Stimulated activated CD4-positive, alpha-beta T cell treated with anti-CD3 and anti-CD28 coated beads, TNF-alpha, amount 100 ng/mL, for 1 hour (primary cell): ENCODE measurements around the gene C21orf58.
A peak's percentile ranks its signal among the peaks of the same experiment; 100 is the strongest.
"Not testable (repeated sequence)": the region's sequence is repeated elsewhere in the genome, so short reads cannot be mapped to it uniquely, and the experiment has no call there.

ENCODE experiments used
- DNase-seq, 3 donors: peaks; one replicate each; pipeline ENCODE4 v3.0.0-alpha.2; 2020; ENCODE audit warnings: low read depth in 3 of 3, low spot score in 1 of 3

C21orf58 gene

DNA sequence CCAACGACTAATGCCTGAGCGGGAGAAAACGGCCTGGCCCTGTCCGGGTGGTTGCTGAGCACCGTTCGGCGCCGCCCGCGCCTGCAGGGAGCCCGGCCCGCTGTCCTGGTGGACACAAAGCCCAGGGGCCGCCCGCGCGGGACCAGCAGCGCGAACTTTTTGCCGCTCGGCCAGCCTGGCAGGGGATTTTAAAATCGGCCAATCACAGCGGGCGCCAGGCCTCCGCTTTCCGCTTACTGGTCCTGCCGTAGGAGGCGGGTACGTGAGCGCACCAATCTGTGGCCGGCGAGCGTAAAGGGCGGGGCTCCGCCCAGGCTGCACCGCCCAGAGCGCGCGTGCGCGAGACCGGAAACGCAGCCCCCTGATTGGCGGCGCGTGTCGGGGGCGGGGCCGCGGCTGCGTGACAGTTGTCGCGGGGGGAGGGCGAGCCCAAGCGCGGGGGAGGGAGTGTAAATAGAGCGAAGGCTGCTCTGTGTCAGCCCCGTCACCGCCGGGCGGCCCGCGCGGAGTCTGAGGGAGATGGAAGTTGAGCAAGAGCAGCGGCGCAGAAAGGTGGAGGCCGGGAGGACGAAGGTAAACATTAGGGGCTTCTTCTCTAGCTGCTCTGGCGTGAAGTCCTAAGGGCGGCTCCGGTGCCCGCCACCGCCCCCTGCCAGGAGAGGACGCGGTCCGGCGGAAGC is at the start of gene C21orf58, which contains the start of gene PCNT:
Gene C21orf58, minus strand, starts transcription at position 161 of the 680 bp plus-strand sequence. CDS start 1,132 bp downstream, outside the sequence.
Gene PCNT, plus strand, starts transcription at position 447 of the 680 bp plus-strand sequence. Its CDS starts 73 bp downstream, at position 520.
- DNase-seq: peak; percentile 94 to 96 (median 95)

DNA sequence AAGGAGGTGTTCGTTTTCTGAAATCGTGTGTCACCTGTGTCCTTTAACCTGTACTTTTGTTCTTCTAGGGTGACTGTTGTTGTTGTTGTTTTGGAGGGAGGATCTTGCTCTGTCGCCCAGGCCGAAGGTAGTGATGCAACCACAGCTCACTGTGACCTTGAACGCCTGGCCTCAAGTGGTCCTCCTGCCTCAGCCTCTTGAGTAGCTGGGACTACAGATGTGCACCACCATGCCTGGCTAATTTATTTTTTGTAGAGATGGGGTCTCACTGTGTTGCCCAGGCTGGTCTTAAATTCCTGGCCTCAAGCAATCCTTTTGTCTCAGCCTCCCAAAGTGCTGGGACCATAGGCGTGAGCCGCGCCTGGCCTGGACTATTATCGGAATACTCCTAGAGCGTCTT is 49.3 kb upstream of the C21orf58 start:
- not testable (repeated sequence) for DNase-seq

DNA sequence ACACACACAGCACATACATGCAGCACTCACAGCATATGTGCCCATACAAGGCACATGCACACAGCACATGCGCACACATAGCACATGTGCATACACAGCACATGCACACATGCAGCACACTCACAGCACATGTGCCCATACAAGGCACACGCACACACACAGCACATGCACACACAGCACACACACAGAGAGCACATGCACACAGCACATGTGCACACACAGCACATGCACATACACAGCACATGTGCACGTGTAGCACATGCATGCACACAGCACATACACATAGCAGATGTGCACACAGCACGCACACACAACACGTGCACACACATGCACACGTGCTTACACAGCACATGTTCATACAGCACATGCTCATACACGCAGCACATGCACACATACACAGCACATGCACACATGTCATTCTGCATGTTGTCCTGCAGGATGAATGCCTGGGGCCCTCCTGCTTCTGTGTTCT is 48.4 kb upstream of the C21orf58 start:
- DNase-seq: no peak

DNA sequence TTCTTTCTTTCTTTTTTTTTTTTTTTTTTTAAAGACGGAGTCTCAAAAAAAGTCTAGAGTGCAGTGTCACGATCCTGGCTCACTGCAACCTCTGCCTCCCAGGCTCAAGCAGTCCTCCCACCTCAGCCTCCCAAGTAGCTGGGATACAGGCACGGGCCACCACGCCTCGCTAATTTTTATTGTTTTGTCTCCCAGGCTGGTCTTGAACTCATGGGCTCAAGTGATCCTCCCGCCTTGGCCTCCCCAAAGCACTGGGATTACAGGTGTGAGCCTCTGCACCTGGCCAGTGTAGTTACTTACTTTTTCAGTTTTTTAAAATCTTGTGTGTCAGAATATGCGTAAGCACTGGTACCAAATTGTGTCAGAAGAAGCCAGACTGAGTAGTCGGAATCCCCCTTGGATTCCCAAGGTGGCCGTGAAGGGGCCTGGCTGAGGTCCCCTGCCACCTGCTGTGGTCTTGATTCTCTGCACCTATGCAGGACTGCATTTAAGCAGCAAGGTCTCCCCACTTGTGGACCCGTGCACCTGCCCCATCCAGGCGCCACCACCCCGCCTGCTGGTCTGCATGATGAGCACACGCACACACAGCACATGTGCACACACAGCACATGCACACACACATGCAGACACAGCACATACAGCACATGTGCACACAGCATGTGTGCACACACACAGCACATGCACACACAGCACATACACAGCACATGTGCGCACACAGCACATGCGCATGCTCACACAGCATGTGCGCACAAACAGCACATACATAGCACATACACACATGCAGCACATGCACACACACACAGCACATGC is 47.7 kb upstream of the C21orf58 start:
- DNase-seq: no peak

DNA sequence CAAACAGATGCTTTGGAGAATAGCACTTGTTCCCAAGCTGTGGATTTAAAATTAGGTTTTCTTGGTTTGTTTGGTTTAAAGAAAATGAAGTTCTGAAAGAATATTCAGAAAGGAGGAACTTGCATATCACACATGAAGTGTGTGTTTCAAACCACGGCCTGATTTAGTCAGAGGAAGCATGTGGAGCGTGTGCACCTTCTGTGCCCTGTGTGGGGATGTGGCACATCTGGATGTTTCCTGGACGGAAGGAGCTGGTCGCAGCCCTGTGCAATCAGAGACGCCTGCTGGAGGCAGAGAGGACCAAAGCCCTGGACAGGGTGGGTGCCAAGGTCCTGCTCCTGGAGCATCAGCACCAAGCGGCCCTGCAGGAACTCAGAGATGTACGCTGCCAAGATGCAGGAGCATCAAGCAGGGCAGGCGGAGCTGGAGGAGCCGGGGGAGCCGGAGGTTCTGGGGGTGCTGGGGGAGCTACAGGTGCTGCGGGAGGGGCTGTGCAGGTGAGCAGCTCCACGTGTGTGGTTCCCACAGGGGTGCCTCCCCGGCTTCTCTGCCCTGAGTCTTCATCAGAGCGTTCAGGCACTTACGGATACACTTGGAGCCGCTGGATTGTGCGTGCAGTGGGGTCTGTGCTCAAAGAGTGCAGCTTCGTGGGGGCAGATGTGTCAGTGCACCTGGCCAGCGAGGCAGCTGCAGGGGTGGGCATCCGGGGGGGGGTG is 46.0 kb upstream of the C21orf58 start:
- no peak for DNase-seq

DNA sequence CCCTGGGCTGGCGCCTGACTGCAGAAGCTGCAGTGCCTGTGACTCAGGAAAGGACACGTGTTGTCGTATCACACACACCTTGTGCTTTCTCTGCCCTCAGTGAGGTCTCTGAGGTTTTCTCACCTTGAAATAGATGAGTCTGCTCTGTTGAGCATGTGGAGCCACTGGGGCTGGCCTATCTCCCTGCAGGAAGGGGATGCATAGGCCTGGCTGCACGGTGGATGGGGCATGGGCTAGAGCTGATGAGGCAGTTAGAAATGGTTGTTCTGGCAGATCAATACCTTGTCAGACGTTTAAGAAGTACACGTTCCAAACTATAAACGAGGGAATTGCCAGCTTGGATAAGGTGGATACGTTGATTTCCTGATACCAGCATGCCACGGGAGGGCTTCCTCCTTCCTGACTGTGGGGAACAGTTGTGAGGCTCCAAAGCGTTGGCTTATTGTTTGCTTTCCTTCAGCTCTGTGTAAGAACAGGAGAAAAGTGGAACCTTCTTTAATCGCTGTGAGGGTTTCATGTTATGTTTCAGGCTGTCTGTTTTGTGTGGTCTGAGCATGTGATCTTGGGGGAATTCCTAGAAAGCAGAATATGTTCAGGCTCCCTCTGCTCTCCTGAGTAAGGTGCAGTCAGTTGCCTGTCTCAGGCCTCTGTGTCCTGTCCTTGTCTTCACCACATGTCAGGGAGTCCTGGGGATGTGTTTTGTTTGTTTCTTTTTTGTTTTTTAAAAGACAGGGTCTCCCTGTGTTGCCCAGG is 45.0 kb upstream of the C21orf58 start:
- DNase-seq: peak in 1 of 3 donors; percentile 4

DNA sequence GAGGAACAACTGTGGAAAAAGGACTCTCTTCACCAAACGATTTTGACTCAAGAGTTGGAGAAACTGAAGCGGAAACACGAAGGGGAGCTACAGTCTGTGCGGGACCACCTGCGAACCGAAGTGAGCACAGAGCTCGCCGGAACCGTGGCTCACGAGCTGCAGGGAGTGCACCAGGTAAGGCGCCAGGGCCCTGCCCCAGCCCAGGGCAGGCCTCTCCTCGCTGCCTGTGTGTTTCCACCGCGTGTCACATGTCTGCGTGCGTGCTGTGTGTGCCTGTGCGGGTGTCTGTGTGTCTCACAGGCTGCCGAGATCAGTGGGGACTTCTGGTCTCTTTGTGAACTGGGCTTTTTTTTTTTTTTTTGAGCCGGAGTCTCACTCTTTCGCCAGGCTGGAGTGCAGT is 43.3 kb upstream of the C21orf58 start:
- no peak for DNase-seq

DNA sequence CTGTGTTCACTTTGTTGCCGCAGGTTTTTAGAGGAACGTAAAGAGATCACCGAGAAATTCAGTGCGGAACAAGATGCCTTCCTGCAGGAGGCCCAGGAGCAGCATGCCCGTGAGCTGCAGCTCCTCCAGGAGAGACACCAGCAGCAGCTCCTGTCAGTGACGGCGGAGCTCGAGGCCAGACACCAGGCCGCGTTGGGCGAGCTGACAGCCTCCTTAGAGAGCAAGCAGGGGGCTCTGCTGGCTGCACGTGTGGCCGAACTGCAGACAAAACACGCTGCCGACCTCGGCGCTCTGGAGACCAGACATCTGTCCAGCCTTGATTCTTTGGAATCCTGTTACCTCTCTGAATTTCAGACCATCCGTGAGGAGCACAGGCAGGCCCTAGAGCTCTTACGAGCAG is 42.9 kb upstream of the C21orf58 start:
- no peak for DNase-seq

DNA sequence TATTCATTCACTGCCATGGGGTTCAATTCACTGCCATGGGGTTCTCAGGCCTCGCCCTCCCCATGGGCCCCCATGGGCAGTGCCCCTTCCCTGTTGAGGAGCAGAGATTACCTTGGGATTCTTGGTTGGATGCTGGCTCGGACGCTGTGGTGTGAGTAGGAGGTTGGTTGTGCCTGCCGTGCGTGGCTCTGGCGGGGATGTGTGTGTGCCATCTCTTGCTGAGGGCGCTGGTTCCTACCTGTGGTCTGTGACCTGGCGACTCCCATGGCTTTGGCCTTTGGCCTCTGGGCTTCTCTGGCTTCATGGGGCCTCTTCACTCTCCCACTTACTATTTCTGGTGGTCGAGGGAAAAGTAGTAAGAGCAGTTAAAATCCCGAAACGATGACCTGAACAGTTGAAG is 42.4 kb upstream of the C21orf58 start:
- DNase-seq: no peak

DNA sequence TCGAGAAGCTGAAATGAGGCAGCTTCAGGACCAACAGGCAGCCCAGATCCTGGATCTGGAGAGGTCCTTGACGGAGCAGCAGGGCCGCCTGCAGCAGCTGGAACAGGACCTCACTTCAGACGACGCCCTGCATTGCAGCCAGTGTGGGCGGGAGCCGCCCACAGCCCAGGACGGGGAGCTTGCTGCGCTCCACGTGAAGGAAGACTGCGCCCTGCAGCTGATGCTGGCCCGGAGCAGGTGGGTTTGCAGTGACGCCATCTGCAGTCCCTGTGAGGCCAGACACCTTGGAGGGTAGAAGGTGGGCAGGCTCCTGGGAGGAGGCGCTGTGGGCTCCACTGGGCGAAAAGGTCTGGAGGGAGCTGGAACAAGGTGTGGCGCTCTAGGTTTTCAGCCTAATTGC is 40.0 kb upstream of the C21orf58 start:
- no peak for DNase-seq

DNA sequence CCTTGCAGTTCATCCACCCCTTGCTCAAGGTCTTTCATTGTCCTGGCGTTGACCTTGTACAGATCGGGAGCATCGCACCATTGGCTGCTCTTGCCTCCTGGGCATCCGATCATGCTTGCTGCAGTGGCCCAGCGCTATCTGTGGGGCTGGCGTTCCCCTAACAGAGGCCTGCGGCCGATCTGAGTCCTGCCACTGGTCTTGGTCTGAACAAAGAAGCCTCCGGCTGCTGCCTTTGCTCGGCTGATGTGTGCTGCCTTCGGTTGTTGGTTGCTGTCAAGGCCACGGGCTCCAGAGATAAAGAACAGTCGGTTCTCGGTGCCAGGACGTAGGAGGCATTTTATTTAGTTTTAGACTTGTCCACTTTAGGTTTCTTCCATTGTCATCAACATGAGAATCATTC is 39.3 kb upstream of the C21orf58 start:
- no peak for DNase-seq

DNA sequence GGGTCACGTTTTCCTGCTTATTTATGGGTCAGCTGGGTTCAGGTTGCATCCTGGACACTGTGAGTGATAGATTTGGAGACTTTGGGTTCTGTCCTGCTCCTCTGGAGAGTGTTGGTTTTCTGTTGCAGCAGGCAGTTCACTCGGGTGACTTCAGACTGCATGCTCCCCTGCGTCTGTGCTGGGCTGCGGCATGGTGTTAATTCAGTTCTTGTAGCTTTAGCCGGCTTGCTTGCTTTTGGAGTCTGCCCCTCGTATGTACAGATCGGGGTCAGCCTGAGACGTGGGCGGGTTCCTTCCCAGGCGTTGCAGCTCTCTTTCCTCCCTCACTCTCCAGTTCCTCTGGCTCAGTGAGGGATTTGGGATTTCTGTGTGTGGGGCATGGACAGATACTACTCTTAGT is 38.3 kb upstream of the C21orf58 start:
- no peak for DNase-seq

DNA sequence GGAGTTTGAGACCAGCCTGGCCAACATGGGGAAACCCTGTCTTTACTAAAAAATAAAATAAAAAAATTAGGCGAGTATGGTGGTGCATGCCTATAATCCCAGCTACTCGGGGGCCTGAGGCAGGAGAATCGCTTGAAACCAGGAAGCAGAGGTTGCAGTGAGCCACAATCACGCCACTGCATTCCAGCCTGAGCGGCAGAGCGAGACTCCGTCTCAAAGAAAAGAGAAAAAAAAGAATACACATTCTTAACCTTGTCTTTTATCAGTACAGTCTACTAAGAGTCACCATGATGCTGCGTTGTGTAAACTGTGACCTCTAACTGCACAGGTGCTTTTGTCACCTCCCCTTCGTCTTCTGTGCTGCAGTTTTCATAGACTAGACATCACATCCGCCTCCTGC is 37.5 kb upstream of the C21orf58 start:
- DNase-seq: no peak

DNA sequence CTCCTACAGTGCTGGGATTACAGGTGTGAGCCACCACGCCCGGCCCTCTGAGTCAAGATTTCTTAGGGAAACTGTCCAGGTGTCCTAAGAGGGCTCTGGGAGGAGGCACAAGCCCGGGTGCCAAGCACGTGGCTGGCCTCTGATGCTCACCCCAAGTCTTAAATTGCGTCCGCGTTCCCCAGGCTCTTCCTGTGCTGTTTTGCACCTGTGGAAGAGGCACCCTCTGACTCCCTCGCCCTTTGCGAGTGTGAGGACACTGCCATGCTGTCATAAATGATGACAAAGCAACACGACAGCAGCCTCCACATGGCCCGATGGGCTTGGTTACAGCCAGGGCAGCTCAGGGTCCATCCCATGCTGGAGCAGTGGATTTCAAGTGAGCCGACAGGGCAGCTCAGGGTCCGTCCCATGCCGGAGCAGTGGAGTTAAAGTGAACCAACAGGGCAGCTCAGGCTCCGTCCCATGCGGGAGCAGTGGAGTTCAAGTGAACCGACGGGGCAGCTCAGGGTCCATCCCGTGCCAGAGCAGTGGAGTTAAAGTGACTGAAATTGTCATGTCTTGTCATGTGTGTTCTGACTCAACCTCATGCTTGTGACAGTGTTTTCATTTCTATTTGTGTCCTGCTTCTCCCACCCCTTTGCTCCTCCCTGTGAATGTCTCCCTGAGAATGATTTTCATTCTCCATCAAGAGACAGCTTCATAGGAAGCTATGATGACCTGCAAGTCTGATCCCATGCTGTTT is 34.2 kb upstream of the C21orf58 start:
- no peak for DNase-seq

DNA sequence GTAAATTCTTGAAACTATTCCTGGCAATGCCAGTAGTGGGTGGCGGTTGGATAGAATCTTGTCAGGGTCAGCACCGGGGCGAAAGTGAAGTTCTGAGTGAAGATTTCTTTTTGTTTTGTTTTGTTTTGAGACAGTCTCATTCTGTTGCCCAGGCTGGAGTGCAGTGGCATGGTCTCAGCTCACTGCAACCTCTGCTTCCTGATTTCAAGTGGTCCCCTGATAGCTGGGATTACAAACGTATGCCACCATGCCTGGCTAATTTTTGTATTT is 33.6 kb upstream of the C21orf58 start:
- no peak for DNase-seq

DNA sequence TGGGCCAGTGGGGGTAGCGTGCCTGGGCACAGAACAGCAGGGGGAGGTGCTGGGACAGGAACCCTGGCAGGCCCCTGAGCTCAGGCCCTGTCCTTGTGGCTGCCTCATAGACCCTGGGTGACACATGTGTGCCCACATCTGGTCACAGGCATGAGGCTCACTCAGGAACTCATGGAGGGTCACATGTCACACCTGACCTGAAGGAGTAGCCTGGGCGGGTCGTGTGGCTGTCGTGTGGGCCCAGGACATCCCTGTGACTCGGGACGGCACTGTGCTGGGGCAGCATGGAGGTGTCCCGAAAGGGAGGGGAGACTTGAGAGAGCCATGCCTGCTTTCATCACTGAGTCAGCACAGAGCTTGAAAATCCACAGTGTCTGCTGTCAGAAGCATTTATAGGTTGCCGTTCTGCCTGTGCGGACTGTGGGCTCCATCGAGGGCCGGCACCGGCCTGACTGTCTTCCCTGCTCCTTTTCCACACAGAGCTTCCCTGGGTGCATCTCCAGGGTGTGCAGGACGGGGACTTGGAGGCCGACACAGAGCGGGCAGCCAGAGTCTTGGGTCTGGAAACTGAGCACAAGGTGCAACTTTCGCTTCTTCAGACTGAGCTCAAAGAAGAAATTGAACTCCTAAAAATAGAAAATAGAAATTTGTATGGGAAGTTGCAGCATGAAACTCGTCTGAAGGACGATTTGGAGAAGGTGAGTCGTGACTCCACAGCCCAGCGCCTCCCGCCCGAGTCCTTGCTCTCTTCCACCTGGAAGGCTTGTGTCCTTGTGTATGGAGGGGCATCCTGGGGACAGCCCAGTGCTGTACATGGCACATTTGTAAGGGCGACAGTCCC is 33.0 kb upstream of the C21orf58 start:
- no peak for DNase-seq

DNA sequence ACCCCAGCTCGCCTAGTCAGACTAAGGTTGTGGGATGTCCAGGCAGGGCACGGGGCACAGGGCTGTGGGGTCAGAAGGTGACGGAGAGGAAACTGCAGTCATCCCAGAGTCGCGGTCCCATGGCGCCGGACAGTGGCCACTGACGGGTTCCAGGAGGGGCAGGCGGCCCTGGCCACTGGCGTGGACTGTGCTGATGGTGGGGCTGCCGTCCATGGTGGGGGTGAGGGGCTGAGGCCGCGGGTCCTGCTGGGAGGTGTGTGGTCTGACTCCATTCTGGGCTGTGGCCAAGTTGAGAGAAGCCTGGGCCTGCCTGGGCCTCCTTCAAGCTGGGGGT is 32.3 kb upstream of the C21orf58 start:
- no peak for DNase-seq

DNA sequence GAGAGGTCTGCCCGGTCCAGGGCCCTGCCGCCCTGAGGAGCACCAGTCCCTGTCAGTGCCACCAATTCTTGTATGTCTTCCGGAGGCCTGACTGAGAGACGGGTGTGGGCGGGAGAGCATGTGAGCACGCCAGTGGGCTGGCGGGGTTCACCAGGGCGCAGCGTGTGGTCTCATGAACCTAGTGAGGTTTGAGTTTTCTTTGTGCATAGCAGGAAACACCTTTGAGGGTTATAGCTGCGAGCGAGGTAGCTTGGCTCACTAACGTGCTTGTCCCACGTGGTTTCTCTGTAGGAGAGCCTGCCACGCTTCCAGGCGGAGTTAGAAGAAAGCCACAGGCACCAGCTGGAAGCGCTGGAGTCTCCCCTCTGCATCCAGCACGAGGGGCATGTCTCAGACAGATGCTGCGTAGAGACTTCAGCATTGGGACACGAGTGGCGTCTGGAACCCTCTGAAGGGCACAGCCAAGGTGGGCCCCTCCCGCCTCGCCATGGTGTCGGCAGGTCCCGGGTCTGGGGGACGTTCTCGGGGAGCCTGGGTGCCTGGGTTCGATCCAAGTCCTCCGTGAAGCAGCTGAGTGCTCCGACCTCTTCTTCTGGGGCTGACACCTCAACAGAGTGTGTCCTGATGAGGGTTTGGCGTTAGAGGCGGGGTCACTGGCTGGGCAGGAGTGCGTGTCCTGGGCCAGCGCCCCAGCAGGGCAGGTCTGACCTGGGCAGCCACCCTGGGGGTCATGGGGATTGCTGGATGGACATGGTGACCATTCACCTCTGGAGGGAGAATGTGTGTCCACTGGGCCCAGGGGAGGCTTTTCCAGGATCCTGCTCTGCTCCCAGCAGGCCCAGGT is 31.7 kb upstream of the C21orf58 start:
- no peak for DNase-seq

DNA sequence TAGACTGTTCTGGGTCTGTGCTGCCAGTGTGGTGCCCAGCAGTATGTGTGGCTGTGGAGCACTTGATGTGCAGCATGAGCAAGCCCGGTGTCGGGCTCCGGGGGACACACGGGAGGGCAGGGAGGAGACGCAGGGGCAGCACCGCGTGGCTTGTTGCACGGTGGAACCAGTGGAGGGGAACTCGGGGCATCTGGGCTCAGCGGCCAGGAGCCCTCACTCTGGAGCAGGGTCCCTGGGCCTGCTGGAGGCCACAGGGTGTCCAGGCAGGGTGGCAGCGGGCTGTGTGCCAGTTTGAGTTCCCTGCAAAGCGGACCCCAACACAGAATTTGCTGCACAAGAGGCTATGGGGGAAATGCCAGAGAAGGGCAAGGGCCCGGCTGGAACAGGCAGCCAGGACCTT is 30.8 kb upstream of the C21orf58 start:
- DNase-seq: no peak
